Activated T-helper 2 cell treated with anti-CD3 and anti-CD28 coated beads, Interferon-gamma antibody, Interleukin-2, Interleukin-4, amounts not matched to agents 10 μg/mL and 5 μg/mL and 100 μg/mL, durations not matched to agents 14 hours and 24 hours and 36 hours (primary cell): Measurements from ENCODE around the gene CDK19. TPM values are rescaled to one million over a fixed set of nuclear protein-coding genes. Genes with fewer than 3 reads are reported as not detected.

Source experiments
- DNase-seq: peaks from one replicate; pipeline ENCODE4 v3.0.0; 2021; ENCODE audit warnings: low spot score
- H3K27ac Mint-ChIP-seq: one replicate; pipeline ENCODE4 v1.8.0; 2021; ENCODE audit warnings: mixed read lengths
- H3K27me3 Mint-ChIP-seq: one replicate; pipeline ENCODE4 v1.8.0; 2021; ENCODE audit warnings: low read depth, mixed read lengths
- H3K36me3 Mint-ChIP-seq: one replicate; pipeline ENCODE4 v1.8.0; 2021; ENCODE audit warnings: low read depth, mixed read lengths
- H3K4me1 Mint-ChIP-seq: one replicate; pipeline ENCODE4 v1.8.0; 2021; ENCODE audit warnings: low read depth, mixed read lengths
- H3K4me3 Mint-ChIP-seq: one replicate; pipeline ENCODE4 v1.8.0; 2021; ENCODE audit warnings: low read depth, mild to moderate bottlenecking, moderate library complexity, mixed read lengths
- H3K9me3 Mint-ChIP-seq: one replicate; pipeline ENCODE4 v1.8.0; 2021; ENCODE audit warnings: mixed read lengths
- intact Hi-C: fragments of 100-400 bp; cut with micrococcal nuclease; formaldehyde crosslinking; loops from one replicate; pipeline ENCODE4 v1.15.1; 2023
- total RNA-seq: library from RNA; stranded (reverse); gene quantifications from 2 replicates; pipeline ENCODE4 v1.2.3, GENCODE V29; 2022

CDK19 gene
- total RNA-seq, 1 donor from 2014 or later, result 22.6 TPM

- intact Hi-C loops, result no loop called here
- peaks cover 17% of the 10 kb centered on the region for H3K9me3 Mint-ChIP-seq
- H3K4me1 Mint-ChIP-seq, result peaks cover 19% of the 10 kb centered on the region
- H3K27me3 Mint-ChIP-seq, result no peaks in the 10 kb centered on the region
- no peak for DNase-seq
- H3K27ac Mint-ChIP-seq, result no peak overlapping the region
- H3K4me3 Mint-ChIP-seq, result no peak overlapping the region
- no peaks in the 10 kb centered on the region for H3K36me3 Mint-ChIP-seq
Measured at GRCh38 chr6:110563711-110564110, 251.6 kb downstream of the CDK19 start.

GRCh38 chr6:110562316-110562915 is 252.9 kb downstream of the CDK19 start:
- DNase-seq, result no peak
- Mint-ChIP-seq H3K4me3 (no peak overlapping the region), H3K36me3 (no peaks in the 10 kb centered on the region), H3K9me3 (peaks cover 17% of the 10 kb centered on the region), H3K4me1 (peaks cover 19% of the 10 kb centered on the region), H3K27me3 (no peaks in the 10 kb centered on the region), H3K27ac (no peak overlapping the region)
- intact Hi-C loops, result no loop called here

GRCh38 chr6:110561696-110562095 is 253.6 kb downstream of the CDK19 start:
- no peak overlapping the region for H3K4me3 Mint-ChIP-seq
- intact Hi-C loops, result no loop called here
- H3K4me1 Mint-ChIP-seq, result peaks cover 19% of the 10 kb centered on the region
- H3K9me3 Mint-ChIP-seq, result peaks cover 17% of the 10 kb centered on the region
- no peaks in the 10 kb centered on the region for H3K36me3 Mint-ChIP-seq
- no peak for DNase-seq
- H3K27me3 Mint-ChIP-seq, result no peaks in the 10 kb centered on the region
- H3K27ac Mint-ChIP-seq, result no peak overlapping the region

- H3K27ac Mint-ChIP-seq, result no peak overlapping the region
- peaks cover 17% of the 10 kb centered on the region for H3K9me3 Mint-ChIP-seq
- peaks cover 19% of the 10 kb centered on the region for H3K4me1 Mint-ChIP-seq
- no peaks in the 10 kb centered on the region for H3K27me3 Mint-ChIP-seq
- no peaks in the 10 kb centered on the region for H3K36me3 Mint-ChIP-seq
- DNase-seq, result no peak
- intact Hi-C loops, result no loop called here
- no peak overlapping the region for H3K4me3 Mint-ChIP-seq
Measured at GRCh38 chr6:110561008-110561396, 254.3 kb downstream of the CDK19 start.

GRCh38 chr6:110560239-110561007 is 254.8 kb downstream of the CDK19 start:
- no peak for DNase-seq
- H3K9me3 Mint-ChIP-seq, result peaks cover 17% of the 10 kb centered on the region
- no peak overlapping the region for H3K27ac Mint-ChIP-seq
- intact Hi-C loops, result no loop called here
- no peaks in the 10 kb centered on the region for H3K36me3 Mint-ChIP-seq
- no peaks in the 10 kb centered on the region for H3K27me3 Mint-ChIP-seq
- peaks cover 19% of the 10 kb centered on the region for H3K4me1 Mint-ChIP-seq
- no peak overlapping the region for H3K4me3 Mint-ChIP-seq

Other genes starting within 250 kb of the CDK19 start
- 111 TPM in 2 replicates for gene AMD1, start 59.3 kb upstream of the CDK19 start, total RNA-seq
- gene GTF3C6, start 143.2 kb upstream of the CDK19 start, total RNA-seq, result 141 and 146 TPM in 2 replicates
- 51.2 and 52.0 TPM in 2 replicates for gene RPF2, start 166.6 kb upstream of the CDK19 start, total RNA-seq